Adrenal gland (tissue), 5 donors: ENCODE measurements around the gene GLS.

Experiments
- CTCF ChIP-seq, 6 experiments: fragments of 450-650 bp in 4 of 6; fragments of 200-600 bp in 2 of 6; sonication (generic) in 1 of 6; IDR thresholded peaks; 1 replicate in 5 of 6; 2 replicates in 1 of 6; pipeline versions ENCODE4 v1.5.1 to v1.8.0; 2016 to 2021; ENCODE audit warnings: antibody characterized with exemption in 6 of 6, mild to moderate bottlenecking in 2 of 6, moderate library complexity in 1 of 6
- POLR2A ChIP-seq, 2 donors: fragments of 450-650 bp; IDR thresholded peaks; one replicate each; pipeline ENCODE4 v1.6.1; 2017; ENCODE audit warnings: antibody characterized with exemption in 2 of 2, mild to moderate bottlenecking in 2 of 2, moderate library complexity in 1 of 2
- donor health status: DM: no; HTN: no; CAD: no.

DNA sequence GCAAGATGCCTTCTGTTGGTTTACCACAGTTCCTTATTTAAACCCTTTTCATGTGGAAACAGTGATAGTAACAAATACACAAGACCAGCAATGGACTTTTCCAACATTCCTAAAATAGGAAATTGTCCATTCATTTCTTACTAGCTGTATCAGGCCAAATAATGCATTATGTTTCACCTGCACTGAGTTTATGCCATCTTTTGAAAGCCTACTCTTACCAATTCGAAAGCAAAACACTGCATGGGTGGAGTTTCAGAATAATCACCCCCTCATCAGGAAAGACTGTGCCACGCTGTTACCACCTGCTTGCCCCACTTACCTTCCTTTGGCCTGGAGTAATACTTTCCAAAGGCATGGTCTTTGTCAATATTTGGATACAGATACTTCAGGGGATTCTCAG, 95.9 kb downstream of the GLS start:
- no peak for TF ChIP-seq CTCF (IDR thresholded peaks at IDR 0.05)
- TF ChIP-seq POLR2A (IDR thresholded peaks at IDR 0.05), result no peak
